BLaER1 treated with 17β-estradiol and CSF1 and Interleukin-3, amounts not matched to agents 10 nM and 100 nM (cell line): ENCODE measurements around the gene COA1.

Experiments used
- H3K27ac ChIP-seq, 11 experiments: shearing (Covaris generic); formaldehyde crosslinking; 2 replicates each; pipeline ENCODE4 v1.8.1; 2022
- H3K27me3 ChIP-seq, 11 experiments: shearing (Covaris generic); formaldehyde crosslinking; 2 replicates each; pipeline ENCODE4 v1.8.1; 2022
- H3K36me3 ChIP-seq, 11 experiments: shearing (Covaris generic); formaldehyde crosslinking; 2 replicates each; pipeline ENCODE4 v1.8.1; 2022
- H3K4me1 ChIP-seq, 10 experiments: shearing (Covaris generic); formaldehyde crosslinking; 2 replicates each; pipeline ENCODE4 v1.8.1; 2022
- H3K4me2 ChIP-seq, 11 experiments: shearing (Covaris generic); formaldehyde crosslinking; 2 replicates each; pipeline ENCODE4 v1.8.1; 2022
- H3K4me3 ChIP-seq, 10 experiments: shearing (Covaris generic); formaldehyde crosslinking; 2 replicates each; pipeline ENCODE4 v1.8.1; 2022
- H3K9ac ChIP-seq, 11 experiments: shearing (Covaris generic); formaldehyde crosslinking; 2 replicates each; pipeline ENCODE4 v1.8.1; 2022
- H3K9me3 ChIP-seq, 11 experiments: shearing (Covaris generic); formaldehyde crosslinking; replicated peaks in 1 of 11; 2 replicates each; pipeline ENCODE4 v1.8.1; 2022
- H4K20me1 ChIP-seq, 11 experiments: shearing (Covaris generic); formaldehyde crosslinking; 2 replicates each; pipeline ENCODE4 v1.8.1; 2022
- Cebpa-rat ChIP-seq, 11 experiments: shearing (Covaris generic); IDR thresholded peaks; 2 replicates each; pipeline ENCODE4 v1.8.1; 2022

Gene COA1

GRCh38 chr7:43768887-43769272 is 39.6 kb upstream of the COA1 start:
- peaks cover 0 to 27% (median 0%) of the 10 kb centered on the region in 10 experiments; a peak in 6 of 20 replicates for H3K4me1 ChIP-seq
- TF ChIP-seq Cebpa-rat (IDR thresholded peaks at IDR 0.05): no peak
- H3K27me3 ChIP-seq: no peaks in the 10 kb centered on the region
- H4K20me1 ChIP-seq: peaks cover 0 to 28% (median 0%) of the 10 kb centered on the region in 11 experiments; a peak in 4 of 22 replicates
- no peak overlapping the region for H3K4me3 ChIP-seq
- H3K36me3 ChIP-seq: peaks cover 0 to 31% (median 0%) of the 10 kb centered on the region in 11 experiments; a peak in 4 of 22 replicates
- peaks cover 0 to 5% (median 0%) of the 10 kb centered on the region in 11 experiments; a peak in 1 of 22 replicates for H3K9me3 ChIP-seq
- no peak overlapping the region for H3K4me2 ChIP-seq
- H3K27ac ChIP-seq: no peak overlapping the region
- no peak overlapping the region for H3K9ac ChIP-seq

GRCh38 chr7:43768201-43768886 is 39.0 kb upstream of the COA1 start:
- TF ChIP-seq Cebpa-rat (IDR thresholded peaks at IDR 0.05): no peak
- no peak overlapping the region for H3K4me2 ChIP-seq
- H4K20me1 ChIP-seq: peaks cover 0 to 28% (median 0%) of the 10 kb centered on the region in 11 experiments; a peak in 4 of 22 replicates
- H3K27me3 ChIP-seq: no peaks in the 10 kb centered on the region
- H3K27ac ChIP-seq: no peak overlapping the region
- peaks cover 0 to 5% (median 0%) of the 10 kb centered on the region in 11 experiments; a peak in 1 of 22 replicates for H3K9me3 ChIP-seq
- no peak overlapping the region for H3K9ac ChIP-seq
- H3K4me3 ChIP-seq: no peak overlapping the region
- peaks cover 0 to 33% (median 0%) of the 10 kb centered on the region in 10 experiments; a peak in 6 of 20 replicates for H3K4me1 ChIP-seq
- peaks cover 0 to 31% (median 0%) of the 10 kb centered on the region in 11 experiments; a peak in 4 of 22 replicates for H3K36me3 ChIP-seq

GRCh38 chr7:43767311-43767710 is 38.0 kb upstream of the COA1 start:
- Histone ChIP-seq H3K4me2 (no peak overlapping the region), H3K4me3 (no peak overlapping the region), H3K9me3 (no peaks in the 10 kb centered on the region), H3K27me3 (no peaks in the 10 kb centered on the region), H3K36me3 (peaks cover 0 to 25% (median 0%) of the 10 kb centered on the region in 11 experiments; a peak in 4 of 22 replicates), H4K20me1 (peaks cover 0 to 28% (median 0%) of the 10 kb centered on the region in 11 experiments; a peak in 4 of 22 replicates), H3K9ac (no peak overlapping the region), H3K4me1 (peaks cover 0 to 43% (median 0%) of the 10 kb centered on the region in 10 experiments; a peak in 6 of 20 replicates), H3K27ac (no peak overlapping the region)
- TF ChIP-seq Cebpa-rat (IDR thresholded peaks at IDR 0.05): no peak

- Histone ChIP-seq H3K27ac (no peak overlapping the region), H3K36me3 (peaks cover 0 to 17% (median 0%) of the 10 kb centered on the region in 11 experiments; a peak in 3 of 22 replicates), H4K20me1 (peaks cover 0 to 28% (median 0%) of the 10 kb centered on the region in 11 experiments; a peak in 4 of 22 replicates), H3K4me3 (no peak overlapping the region), H3K4me1 (peaks cover 0 to 50% (median 0%) of the 10 kb centered on the region in 10 experiments; a peak in 6 of 20 replicates), H3K9ac (no peak overlapping the region), H3K4me2 (peak overlapping the region in 1 of 11 experiments; percentile 28; a peak in 1 of 22 replicates), H3K9me3 (no peaks in the 10 kb centered on the region), H3K27me3 (no peaks in the 10 kb centered on the region)
- TF ChIP-seq Cebpa-rat (IDR thresholded peaks at IDR 0.05): no peak
Measured at GRCh38 chr7:43766564-43766963, 37.2 kb upstream of the COA1 start.

DNA sequence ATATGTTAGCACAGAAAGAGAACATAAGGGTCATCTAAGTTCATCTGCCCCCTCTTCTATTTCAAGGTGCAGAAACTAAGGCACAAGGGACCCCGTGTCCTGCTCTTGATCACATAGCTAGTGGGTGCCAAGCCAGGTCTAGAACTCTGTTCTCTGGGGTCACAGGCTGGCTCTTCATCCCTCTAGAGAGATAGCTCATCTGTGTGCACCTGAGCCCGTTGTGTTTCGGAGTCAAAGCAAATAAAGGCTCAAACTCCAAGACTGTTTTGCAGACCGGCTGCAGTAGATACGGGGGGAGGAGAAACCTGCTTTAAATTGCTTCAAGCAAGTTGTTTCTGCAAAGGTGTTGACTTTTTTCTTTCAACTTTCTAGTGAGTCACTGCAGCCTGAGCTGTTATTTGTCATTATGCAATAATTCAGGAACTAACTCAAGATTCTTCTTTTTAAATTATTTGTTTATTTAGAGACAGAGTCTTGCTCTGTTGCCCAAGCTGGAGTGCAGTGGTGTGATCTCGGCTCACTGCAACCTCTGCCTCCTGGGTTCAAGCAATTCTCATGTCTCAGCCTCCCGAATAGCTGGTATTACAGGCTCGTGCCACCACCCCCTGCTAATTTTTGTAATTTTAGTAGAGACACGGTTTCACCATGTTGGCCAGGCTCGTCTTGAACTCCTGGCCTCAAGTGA is 35.6 kb upstream of the COA1 start:
- H3K9ac ChIP-seq: no peak overlapping the region
- no peak overlapping the region for H3K27ac ChIP-seq
- peaks cover under 1 to 8% (median 4%) of the 10 kb centered on the region in 11 experiments; a peak in 19 of 22 replicates for H3K27me3 ChIP-seq
- H3K36me3 ChIP-seq: 0 out of 22 replicates have a peak, but pooled peaks cover 0 to 5% (median 0%) of the 10 kb centered on the region in 11 experiments
- no peak overlapping the region for H3K4me3 ChIP-seq
- peaks cover 0 to 18% (median 0%) of the 10 kb centered on the region in 11 experiments; a peak in 3 of 22 replicates for H4K20me1 ChIP-seq
- TF ChIP-seq Cebpa-rat (IDR thresholded peaks at IDR 0.05): no peak
- H3K4me2 ChIP-seq: peak overlapping the region in 4 of 11 experiments; percentile 4 to 85 (median 55); a peak in 7 of 22 replicates
- H3K9me3 ChIP-seq: no peaks in the 10 kb centered on the region
- peaks cover 0 to 64% (median 0%) of the 10 kb centered on the region in 10 experiments; a peak in 6 of 20 replicates for H3K4me1 ChIP-seq

DNA sequence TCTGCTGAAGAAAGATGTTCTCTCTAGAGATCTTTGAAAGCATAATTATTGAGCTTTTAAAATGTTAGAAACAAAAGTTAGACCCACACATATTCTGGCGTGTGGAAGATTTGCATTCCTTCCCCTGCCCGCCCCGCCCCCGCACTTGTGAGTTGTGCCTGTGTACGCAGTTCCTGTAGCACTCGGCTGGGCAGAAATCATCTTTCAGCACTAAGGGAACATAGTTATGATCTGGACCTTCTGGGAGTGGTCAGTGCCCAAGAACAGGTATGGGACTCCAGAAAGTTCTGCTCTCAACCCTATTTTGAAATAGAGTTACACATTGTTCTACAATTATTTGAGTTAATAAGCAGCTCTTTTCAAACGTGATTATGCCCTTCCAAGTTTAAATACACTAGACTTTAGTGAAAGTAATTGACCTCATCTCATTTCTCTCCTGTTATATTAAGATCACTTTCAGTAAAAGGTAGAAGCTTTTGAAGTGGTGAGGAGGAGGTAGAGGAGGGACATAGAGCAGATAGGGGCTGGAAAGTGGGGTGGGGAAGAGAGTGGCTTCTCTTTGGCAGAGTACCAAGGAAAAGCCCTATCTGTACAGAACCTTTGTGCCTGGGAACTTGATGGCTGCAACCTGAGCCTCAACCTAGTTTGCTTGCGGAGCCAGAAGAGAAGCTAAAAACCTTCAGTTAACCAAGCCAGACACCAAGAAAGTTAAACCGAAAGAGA is 34.9 kb upstream of the COA1 start:
- peaks cover 0 to 13% (median 0%) of the 10 kb centered on the region in 11 experiments; a peak in 3 of 22 replicates for H4K20me1 ChIP-seq
- peaks cover 0 to 67% (median 0%) of the 10 kb centered on the region in 10 experiments; a peak in 8 of 20 replicates for H3K4me1 ChIP-seq
- no peak overlapping the region for H3K27ac ChIP-seq
- no peak overlapping the region for H3K4me3 ChIP-seq
- peak overlapping the region in 3 of 11 experiments; percentile 35 to 85 (median 75); a peak in 6 of 22 replicates for H3K4me2 ChIP-seq
- 0 out of 22 replicates have a peak, but pooled peaks cover 0 to 5% (median 0%) of the 10 kb centered on the region in 11 experiments for H3K36me3 ChIP-seq
- H3K9me3 ChIP-seq: no peaks in the 10 kb centered on the region
- H3K27me3 ChIP-seq: peaks cover 8 to 16% (median 12%) of the 10 kb centered on the region in 11 experiments
- TF ChIP-seq Cebpa-rat (IDR thresholded peaks at IDR 0.05): no peak
- no peak overlapping the region for H3K9ac ChIP-seq

DNA sequence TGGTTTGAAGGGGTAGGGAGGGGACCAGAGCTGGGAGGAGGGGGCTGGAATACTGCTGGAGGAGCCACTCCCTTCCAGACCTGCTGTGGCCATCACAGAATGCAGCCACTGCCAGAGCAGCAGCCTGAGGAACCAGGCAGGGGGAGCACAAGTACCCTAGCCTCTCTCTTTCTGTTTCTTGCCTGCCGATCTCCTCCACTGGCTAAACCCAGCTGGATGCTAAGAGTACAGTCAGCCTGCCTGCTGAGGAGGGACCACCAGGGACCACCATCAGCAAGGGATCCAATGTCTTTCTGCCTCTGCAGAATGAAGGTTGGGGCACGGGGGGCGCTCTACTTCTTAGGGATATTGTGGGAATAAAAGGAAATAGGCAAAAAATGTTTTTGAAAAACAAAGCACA is 33.9 kb upstream of the COA1 start:
- Histone ChIP-seq H3K27me3 (peaks cover 12 to 26% (median 22%) of the 10 kb centered on the region in 11 experiments), H3K27ac (no peak overlapping the region), H3K9me3 (no peaks in the 10 kb centered on the region), H3K4me2 (peak overlapping the region in 3 of 11 experiments; percentile 38 to 85 (median 75); a peak in 6 of 22 replicates), H3K36me3 (0 out of 22 replicates have a peak, but pooled peaks cover 0 to 5% (median 0%) of the 10 kb centered on the region in 11 experiments), H3K4me3 (no peak overlapping the region), H4K20me1 (peaks cover 0 to 5% (median 0%) of the 10 kb centered on the region in 11 experiments; a peak in 2 of 22 replicates), H3K4me1 (peaks cover 1 to 64% (median 1%) of the 10 kb centered on the region in 10 experiments), H3K9ac (no peak overlapping the region)
- TF ChIP-seq Cebpa-rat (IDR thresholded peaks at IDR 0.05): no peak
